Skeletal muscle cell (primary cell): ENCODE results near the gene MEGF6.
"Not testable (repeated sequence)": the region's sequence is repeated elsewhere in the genome, so short reads cannot be mapped to it uniquely, and the experiment has no call there.

ENCODE experiments used
- DNase-seq: peaks from one replicate; pipeline ENCODE4 v3.0.0-alpha.2; 2010; ENCODE audit warnings: low read depth
- H3K4me3 ChIP-seq: 2 replicates; pipeline ENCODE4 v1.5.1; 2011; ENCODE audit warnings: low read depth, mild to moderate bottlenecking, control low read depth, low read length, moderate library complexity

MEGF6 gene

DNA sequence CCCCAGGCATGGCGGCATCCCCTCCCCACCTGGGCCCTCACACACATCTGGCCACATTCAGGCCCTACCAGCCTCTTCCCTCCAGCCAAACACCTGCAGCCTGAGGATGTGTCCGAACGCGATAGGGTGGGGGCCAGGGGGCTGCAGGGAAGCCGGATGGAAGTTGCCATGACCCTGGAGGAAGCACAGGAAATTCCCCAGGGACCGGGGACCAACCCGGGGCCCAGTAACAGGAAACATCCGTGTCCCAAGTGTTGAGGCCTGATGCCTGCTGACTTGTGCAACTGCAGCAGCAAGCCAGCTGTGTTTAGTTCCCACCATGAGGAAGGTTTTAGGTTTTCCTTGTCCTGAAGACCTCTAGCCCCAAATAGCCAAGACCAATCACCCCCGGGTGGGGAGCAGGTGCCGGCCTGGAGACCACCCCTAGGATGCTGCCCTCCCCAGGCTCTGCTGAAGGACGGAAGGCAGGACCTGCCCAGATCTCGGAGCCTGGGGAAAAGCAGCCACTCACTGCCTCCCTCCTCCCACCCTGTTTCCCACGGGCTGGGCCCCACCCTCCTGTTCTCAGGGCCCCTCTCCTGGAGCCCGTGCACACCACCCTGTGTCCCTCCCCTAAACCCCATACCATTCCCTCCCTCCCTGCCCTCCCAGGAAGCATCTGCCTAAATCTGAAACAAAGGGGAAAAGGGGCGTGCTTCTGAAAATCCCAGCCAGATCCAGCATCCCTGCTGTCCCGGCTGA is 29.8 kb downstream of the MEGF6 start:
- no peak overlapping the region for H3K4me3 ChIP-seq
- no peak for DNase-seq

- no peak overlapping the region for H3K4me3 ChIP-seq
- DNase-seq: no peak
Measured at GRCh38 chr1:3580231-3580630, 31.1 kb downstream of the MEGF6 start.

DNA sequence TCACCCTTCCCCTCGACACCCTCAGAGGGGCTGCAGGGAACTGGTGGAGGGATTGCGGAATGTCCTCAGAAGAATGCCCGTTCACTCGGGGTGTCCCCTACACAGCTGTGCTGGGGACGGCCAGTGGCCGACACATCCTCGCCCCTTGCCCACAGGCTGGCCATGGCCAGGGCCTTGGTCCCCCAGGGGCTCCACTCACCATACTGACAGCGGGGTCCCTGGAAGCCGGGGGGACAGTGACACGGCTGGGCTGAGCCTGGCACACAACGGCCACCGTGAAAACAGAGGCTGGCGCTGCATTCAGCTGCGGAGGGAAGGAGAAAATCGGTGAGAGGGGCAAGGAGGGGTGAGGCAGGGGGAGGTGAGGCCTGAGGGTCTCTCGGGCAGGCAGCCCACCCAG is 31.7 kb downstream of the MEGF6 start:
- DNase-seq: no peak
- H3K4me3 ChIP-seq: no peak overlapping the region

DNA sequence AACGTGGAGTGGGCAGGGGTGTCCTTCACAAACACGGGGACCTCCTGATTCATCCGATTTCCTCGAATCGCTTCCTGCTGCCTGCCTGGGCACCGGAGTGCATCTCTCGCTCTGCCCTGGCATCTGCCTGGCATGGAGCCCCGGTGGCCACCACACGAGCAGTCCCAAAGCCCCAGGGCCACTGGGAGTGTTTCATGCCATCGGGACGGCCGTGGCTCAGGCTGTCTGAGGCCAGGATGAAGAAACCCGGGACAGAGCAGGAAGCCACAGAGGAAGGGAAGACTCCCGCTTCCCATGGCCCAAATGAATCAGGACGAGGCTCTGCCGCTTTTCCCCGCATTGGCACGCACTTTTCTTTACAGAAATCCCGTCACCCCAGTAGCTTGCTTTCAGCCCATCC is 32.4 kb downstream of the MEGF6 start:
- no peak overlapping the region for H3K4me3 ChIP-seq
- DNase-seq: no peak

- no peak overlapping the region for H3K4me3 ChIP-seq
- no peak for DNase-seq
Measured at GRCh38 chr1:3578433-3578805, 32.9 kb downstream of the MEGF6 start.

GRCh38 chr1:3577711-3578432 is 33.4 kb downstream of the MEGF6 start:
- no peak for DNase-seq

GRCh38 chr1:3577300-3577699 is 34.0 kb downstream of the MEGF6 start:
- no peak for DNase-seq
- no peak overlapping the region for H3K4me3 ChIP-seq

More at GRCh38 chr1:3577711-3578432, 33.4 kb downstream of the MEGF6 start:
- no peak overlapping the region for H3K4me3 ChIP-seq

DNA sequence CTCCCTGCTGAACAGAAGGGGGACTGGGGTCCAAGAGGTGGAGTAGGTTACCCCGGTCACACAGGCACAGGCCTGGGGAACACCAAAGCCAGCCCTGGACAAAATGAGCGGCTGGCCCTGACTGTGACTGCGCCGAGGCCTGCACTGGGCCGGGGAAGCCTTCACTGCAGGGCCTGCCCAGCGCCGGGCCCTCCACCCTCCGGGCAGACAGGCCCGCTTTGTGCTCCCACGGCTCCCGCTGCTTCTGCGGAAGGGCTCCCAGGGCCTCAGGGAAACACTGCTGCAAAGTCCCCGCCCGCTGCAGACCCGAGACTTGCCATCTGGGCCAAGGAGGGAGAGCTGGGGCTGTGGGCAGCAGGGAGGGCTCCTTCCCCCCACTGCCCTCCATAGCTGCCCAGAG is 35.3 kb downstream of the MEGF6 start:
- no peak for DNase-seq
- no peak overlapping the region for H3K4me3 ChIP-seq

DNA sequence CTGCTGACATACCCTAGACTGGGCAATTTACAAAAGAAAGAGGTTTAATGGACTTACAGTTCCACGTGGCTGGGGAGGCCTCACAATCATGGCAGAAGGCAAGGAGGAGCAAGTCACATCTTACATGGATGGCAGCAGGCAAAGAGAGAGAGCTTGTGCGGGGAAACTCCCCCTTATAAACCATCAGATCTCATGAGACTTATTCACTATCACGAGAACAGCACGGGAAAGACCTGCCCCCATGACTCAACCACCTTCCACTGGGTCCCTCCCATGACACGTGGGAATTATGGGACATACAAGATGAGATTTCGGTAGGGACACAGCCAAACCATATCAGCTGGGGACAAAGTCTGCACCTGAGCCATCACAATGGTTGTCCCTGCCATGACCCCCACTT is 35.8 kb downstream of the MEGF6 start:
- H3K4me3 ChIP-seq, DNase-seq: not testable (repeated sequence)

DNA sequence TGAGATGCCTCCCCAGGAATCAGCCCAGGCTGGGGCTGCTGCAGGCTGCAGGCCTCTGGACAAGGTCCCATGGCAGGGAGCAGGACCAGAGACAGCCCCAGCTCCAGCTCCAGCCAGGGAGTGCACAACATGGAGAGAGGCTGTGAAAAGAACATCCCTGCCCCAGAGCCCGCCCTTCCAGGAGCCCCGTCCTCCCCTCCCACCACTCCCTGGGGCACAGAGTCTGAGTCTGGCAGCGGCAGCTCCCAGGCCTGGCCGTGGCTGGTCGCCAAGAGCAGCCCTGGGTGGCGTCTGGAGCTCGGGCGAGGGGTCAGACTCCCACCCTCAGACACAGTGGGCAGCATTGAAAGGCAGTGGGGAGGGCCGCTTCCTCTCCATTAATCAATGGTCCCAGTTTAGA is 37.8 kb downstream of the MEGF6 start:
- no peak for DNase-seq
- H3K4me3 ChIP-seq: no peak overlapping the region

DNA sequence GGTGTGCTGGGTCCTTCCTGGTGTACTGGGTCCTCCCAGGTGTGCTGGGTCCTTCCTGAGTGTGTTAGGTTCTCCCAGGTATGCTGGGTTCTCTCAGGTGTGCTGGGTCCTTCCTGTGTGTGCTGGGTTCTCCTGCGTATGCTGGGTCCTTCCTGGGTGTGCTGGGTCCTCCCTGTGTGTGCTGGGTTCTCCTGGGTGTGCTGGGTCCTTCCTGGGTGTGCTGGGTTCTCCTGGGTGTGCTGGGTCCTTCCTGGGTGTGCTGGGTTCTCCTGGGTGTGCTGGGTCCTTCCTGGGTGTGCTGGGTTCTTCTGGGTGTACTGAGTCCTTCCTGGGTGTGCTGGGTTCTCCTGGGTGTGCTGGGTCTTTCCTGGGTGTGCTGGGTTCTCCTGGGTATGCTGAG is 38.7 kb downstream of the MEGF6 start:
- DNase-seq, H3K4me3 ChIP-seq: not testable (repeated sequence)

- no peak overlapping the region for H3K4me3 ChIP-seq
- DNase-seq: no peak
Measured at GRCh38 chr1:3571263-3571662, 40.0 kb downstream of the MEGF6 start.

DNA sequence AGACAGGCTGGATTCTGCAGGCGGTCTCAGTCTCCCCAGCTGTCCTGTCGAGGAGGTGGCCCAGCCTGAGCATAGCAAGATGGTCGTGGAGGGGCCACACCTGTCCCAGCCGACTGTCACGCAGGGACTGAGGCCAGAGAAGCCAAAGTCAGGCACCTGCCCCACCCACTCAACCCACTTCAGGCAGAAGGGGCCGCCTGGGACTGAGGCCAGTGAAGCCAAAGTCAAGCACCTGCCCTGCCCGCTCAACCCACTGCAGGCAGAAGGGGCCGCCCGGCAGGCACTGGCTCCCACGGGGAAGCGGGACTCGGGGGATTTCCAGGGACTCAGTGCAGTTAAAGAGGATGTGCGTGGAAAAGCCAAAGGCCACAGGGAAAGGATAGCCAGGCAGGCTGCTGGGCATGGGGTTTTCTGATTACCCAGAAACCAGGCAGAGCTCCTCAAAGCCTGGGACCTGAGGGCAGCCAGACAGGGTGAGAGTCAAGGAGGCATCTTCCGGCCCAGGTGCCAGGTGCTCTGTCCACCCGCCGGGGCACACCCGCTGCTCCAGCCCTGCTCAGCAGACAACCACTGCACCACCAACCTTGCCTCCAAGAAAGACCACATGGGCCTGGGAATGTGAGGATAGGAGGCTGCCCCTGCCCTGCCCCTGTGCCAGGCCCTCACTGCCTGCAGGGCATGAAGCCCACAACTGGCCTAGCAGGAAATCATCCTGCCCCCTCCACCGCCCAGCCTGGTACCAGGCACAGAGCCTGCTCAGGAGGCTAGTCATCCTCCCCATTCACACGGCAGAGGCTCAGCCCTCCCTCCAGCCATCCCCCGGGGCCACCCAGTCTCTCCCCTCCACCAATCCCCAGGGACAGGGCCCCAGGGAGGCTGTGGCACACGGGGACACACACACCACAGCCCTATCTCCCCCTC is 41.0 kb downstream of the MEGF6 start:
- H3K4me3 ChIP-seq: no peak overlapping the region
- DNase-seq: no peak

DNA sequence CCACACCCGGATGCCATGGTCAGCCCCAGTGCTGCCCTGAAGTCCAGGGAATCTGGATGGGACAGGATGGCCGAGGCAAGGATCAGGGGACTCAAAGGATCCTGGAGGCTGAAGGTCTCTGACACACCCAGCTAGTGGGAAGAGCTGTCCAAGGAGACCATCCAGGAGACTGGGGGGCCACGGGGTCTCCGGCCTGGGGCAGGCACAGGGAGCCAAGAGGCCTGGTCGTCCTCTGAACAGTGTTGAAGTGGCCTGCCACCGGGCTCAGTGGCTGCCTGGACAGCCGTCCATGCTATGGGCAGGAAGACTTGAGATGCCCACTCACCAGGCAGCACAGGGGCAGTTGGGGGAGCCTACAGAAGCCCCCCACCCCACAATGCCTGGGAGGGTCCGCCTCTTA is 41.9 kb downstream of the MEGF6 start:
- no peak for DNase-seq
- no peak overlapping the region for H3K4me3 ChIP-seq

GRCh38 chr1:3568815-3569435 is 42.4 kb downstream of the MEGF6 start:
- no peak for DNase-seq
- no peak overlapping the region for H3K4me3 ChIP-seq

DNA sequence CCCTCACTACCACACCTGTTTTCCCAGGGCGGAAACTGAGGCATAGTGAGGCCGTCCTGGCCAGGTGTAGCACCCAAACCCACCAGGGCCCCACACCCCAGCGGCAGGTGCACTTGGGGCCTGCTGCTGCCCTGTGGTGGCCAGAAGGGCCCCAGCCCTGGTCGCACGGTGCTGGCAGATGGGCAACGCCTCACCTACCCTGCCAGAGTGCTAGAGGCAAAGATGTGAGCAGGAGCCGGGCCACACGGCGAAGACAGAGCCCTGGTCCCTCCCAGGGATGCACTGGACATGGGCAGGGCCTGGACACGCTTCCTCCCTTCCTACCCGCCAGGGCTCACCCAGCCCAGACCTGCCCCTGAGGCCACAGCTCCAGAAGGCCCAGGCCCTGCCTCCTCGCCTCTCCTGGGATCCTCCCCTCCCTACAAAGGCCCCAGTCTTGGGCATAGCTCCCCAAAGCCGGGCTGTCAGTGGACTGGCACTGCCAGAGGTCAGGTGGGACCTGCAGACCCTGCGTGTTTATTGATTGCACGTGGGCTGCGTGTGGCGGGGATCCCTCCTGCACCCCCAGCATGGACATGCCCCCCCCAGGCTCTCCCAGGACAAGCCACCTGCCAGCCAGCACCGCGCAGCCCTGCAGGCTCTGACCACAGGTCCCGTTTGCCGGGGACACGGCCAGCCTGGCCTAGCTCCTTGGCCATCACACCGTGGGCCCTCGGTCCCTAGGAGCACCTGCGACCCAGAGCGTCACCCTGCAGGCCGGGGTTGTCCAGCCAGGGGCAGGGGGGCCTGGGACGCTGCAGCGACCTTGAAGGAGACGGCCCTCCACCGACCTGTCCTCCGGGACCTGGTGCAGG is 44.1 kb downstream of the MEGF6 start:
- no peak overlapping the region for H3K4me3 ChIP-seq
- DNase-seq: no peak

DNA sequence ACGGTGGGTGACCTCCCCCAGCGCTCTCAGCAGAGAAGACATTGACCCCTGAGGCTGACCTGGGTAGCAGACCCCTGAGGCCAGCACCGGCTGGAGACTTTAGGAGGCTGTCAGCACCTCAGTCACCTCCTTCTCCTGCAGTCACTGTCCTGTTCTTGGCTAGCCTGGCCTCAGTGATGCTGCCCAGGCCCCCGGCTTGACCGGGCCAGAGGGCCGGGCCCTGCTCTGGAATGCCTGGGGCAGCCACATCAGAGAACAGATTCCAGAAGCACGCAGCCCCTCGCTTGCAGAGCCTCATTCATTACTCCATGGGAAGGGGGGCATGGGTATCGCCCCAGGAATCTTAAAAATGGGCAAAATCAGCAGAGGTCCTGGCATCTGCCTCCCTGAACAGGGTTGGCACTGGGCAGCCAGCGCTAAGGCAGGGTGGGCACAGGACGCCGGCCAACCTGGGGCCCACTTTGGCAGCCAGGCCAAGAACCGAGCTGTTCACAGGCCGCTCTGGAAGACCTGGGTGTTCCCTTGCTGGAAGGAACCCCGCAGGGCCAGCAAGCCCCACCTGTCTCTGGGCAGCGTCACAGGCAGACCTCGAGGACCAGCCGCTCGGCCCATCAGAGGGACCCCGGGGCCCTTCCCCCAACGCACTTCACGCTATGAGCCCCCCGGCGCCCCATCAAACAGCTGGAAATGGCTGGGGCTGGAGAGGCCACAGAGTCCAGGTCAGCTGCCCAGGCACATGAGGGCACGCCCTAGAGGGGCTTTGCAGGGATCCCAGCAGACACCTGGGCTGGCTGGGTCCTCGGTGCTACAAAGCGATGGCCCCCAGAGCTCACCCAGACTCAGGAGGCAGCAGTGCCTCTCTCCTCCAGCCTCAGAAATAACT is 45.1 kb downstream of the MEGF6 start:
- no peak overlapping the region for H3K4me3 ChIP-seq
- DNase-seq: no peak
